Activated CD4-positive, alpha-beta T cell treated with anti-CD3 and anti-CD28 coated beads for 48 hours (primary cell): ENCODE data around the gene ISCU.

Source experiments
- DNase-seq: peaks from one replicate; pipeline ENCODE4 v3.0.0-alpha.2; 2020

Gene ISCU

DNA sequence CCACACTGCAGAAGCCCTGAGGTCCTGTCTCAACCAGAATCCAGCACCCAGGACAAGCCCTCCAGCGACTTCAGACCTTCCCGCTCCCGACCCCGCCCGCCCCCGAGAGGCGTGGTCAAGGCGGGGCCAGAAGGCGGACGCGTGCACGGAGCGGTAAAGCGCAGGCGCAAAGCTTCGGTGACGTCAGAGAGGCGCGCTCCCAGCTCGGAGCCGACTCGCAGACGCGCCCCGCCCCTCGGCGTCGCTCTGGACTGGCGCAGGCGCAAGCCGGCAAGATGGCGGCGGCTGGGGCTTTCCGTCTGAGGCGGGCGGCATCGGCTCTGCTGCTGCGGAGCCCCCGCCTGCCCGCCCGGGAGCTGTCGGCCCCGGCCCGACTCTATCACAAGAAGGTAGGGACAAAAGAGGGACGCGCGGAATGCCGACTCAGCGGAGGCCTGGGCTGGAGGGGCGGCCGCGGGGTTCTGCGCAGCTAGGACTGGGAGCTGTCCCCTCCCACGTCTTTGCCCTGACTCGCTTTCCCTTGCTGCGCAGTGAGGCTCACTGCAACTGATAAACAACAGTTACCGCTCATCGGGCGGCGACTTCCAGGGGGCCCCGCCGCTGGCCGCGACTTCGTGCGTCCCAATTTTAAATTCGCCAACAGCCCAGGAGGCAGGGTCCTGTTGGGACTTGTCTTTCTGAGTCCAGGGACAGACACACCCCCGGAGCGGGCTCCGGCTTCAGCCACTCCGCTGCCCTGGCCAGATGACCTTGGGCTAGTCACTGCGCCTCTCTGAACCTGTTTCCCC lies at the start of gene ISCU:
ISCU (plus strand) TSS at position 249 of the 788 bp plus-strand sequence; CDS start at position 276, 27 bp downstream.
- peak; percentile 99 for DNase-seq

DNA sequence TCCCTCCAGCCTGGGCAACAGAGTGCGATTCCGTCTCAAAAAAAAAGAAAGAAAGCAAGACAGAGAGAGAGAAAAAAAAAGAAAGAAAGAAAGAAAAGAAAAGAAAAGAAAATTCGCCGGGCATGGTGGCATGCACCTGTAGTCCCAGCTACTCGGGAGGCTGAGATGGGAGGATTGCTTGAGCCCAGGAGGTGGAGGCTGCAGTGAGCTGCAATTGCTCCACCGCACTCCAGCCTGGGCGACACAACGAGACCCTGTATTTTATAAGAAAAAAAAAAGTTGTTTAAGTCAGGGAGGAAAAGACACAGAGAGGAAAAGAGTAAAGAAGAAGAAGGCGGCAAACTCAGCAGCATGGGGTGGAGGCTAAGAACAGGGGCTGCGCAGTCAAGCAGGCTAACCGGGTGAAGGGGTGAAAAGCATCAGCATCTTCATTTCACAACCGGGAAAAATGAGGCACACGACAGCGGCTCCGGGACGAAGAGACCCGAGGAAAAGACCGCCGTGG lies 47.9 kb upstream of the ISCU start:
- DNase-seq, result no peak

DNA sequence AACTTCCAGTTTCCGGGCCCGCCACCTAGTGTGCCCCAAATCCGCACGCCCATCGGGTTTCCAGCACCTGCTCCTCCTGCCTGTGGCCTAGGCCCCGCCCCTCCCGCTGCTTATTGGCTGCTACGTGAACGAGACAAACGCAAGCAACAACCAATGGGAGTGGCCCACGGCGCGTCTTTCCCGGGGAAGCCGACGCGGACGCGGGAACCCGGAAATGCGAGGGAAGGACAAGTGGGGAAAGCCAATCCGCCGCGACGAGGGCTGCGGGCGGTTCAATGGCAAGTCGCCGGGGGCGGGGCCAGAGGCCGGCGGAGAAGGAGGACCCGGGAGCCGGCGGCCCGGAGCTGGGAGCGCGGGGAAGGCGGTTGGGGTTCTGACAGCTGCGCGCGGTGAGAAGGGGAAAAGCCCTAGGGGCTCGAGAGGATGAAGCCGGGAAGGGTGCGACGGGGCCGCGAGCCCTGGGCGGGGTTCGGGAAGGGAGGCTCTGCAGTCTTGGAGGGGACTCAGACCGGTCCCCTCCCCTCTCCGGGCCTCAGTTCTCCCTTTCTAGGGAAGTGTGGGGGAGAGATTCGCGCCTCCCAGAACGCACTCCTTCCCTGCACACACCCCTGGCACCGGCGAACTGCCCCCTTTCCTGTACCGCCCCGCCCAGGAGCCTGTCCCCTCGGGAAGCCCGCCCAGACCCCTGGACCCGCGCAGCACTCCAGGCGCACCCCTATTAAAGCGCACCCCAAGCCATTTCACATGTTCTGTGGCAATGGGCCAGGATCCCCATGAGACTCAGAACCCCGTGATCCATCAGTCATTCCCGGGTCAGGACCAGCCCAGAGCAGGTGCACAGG lies 47.2 kb upstream of the ISCU start, which contains the start of gene FICD:
FICD (plus strand) TSS at position 305 of the 842 bp plus-strand sequence. CDS start 1,696 bp downstream, outside the sequence.
- peak; percentile 100 for DNase-seq

GRCh38 chr12:108515916-108516315 lies 46.5 kb upstream of the ISCU start:
- DNase-seq, result peak; percentile 21

GRCh38 chr12:108516511-108517275 lies 45.7 kb upstream of the ISCU start:
- no peak for DNase-seq

DNA sequence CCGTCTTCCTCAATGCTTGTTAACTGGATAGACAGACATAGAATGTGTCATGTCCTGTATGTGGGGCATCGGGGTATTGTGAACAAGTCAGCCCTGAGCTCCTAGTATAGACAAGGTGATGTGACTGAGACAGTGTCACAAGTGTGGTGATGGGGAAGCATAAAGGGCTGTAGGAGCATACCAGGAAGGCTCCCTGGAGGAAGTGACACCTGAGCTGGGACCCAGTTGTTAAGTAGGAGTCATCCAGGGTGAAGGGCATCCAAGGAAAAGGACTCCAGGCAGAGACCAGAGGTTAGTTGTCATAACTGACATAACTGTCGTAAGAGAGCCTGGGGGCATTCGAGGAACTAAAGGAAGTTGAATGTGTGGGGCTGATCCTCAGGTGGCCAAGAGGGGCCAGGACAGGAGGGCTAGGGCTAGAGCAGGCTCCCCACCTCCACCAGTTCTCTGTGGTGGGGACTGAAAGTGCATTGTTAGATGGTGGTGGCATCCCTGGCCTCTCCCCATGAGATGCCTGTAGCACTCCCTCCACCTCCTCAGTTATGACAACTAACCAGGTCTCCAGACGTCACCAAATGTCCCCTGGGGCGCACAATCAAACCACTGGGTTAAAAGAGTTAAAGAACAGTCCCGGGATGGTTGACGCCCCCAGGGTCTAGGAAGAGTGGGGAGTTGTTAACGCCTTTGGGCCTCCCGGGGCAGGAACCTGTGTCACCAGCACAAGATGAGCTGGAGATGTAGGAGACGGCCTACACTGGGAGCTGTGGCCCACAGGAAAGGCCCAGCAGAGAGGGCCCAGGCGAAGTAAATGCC lies 44.9 kb upstream of the ISCU start:
- no peak for DNase-seq

DNA sequence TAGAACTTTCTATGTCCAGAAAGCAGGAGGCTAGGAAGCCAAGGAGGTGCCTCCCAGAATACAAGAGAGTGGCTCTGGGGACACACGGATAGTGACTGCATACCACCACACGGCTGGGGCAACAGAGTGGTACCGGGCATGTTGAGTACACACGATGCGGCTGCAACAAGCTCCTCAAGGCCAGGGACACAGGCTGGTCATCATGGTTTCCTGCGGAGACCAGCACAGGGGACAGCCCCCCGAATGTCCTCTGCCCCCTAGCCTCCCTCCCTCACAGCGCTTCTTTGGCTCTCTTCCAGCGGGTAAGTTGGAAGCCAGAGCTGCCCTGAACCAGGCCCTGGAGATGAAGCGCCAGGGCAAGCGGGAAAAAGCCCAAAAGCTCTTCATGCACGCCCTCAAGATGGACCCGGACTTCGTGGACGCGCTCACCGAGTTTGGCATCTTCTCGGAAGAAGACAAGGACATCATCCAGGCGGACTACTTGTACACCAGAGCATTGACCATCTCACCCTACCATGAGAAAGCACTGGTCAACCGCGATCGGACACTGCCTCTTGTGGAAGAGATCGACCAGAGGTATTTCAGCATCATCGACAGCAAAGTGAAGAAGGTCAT lies 44.2 kb upstream of the ISCU start:
- no peak for DNase-seq

- no peak for DNase-seq
Measured at GRCh38 chr12:108518716-108519496, 43.5 kb upstream of the ISCU start.

GRCh38 chr12:108519558-108519957 lies 42.8 kb upstream of the ISCU start:
- DNase-seq, result peak; percentile 15

DNA sequence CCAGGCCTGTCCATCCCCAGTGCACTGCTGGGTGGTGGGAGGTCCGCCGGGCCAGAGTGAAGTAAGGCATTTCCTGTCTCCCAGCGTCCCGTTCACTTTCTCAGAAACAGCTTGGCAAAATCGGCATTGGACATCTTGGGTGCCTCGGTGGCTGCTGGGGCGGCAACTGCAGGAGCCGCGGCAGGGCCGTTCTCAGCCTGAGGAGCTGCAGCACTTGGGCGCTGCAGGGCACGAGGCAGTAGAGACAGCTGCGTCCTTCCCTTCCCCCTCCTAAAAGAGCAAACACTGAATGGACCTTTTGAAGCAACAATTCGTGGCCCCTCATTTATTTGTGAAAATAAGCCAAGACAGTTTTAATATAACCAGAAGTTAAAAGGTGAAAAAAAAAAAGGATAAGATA lies 39.0 kb upstream of the ISCU start:
- no peak for DNase-seq

GRCh38 chr12:108525681-108526080 lies 36.7 kb upstream of the ISCU start:
- no peak for DNase-seq

DNA sequence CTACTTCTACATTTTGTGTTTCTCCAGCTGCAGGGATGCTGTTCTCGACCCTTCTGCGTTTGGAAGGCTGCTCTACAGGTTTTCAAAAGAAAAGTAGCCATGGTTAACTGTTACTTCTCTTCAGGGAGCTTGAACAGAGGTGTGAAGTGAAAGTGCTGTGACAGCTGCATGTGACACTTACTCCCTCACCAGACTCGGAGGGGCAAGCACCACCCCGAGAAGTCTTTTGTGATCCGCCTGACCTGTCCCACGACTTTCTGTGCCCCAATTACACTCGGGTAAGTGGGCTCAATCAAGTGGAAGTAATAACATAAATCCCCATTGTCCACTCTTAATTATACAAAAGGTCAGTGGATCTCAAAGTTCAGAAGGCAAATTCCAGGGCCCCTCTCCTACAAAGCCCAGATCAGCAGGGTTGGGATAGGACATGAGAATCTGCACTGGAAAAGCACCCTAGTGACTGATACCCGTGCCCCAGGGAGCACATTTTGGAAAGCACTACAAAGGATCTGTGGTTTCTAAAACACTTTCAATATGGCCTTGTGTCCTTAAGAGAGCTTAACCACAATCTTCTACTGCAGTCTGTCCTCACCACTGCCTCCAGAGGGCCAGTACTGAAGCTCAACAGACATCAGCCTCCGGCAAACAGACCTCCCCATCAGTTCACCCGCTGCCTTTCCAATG lies 35.8 kb upstream of the ISCU start:
- DNase-seq, result no peak

- no peak for DNase-seq
Measured at GRCh38 chr12:108527166-108527496, 35.3 kb upstream of the ISCU start.

- no peak for DNase-seq
Measured at GRCh38 chr12:108530161-108530560, 32.2 kb upstream of the ISCU start.

DNA sequence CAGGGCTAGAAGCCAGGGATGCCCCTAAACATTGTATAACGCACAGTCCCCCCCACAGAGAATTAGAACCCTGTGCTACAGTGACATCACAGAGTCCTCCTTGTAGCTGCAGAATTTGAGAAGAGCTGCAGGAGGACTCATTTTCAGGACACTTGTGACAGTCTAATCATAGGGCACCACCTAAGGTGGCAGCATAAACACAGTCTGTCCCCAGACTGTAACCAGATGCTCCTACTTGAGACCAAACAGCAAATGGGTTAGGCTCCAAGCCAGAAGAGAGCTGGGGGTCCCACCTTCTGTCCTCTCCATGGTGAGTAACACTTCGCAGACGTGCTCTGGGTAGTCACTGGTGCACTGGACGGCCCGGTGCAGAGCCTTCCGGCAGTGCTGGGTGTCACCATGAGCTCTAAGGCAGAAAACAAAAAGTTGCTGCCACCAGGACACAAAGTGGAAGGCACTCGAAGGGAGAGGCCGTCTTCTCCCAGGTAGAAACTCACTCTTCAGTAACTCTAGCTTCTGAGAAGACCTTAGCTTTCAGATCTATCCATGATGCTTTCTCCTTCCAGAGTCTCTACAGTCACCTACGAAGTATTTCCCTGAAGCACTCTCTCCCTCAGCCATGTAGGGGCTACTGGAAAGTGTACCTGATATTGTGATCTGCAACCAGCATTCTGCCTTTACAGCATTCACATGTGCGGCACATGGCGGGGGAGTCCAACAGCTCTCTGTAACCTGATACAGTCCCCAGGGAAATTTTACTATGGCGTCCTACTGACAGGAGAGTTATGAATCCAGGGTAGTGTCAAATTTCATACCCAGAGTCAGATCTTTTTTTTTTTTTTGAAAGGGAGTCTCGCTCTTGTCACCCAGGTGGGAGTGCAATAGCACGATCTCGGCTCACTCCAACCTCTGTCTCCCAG lies 30.2 kb upstream of the ISCU start:
- no peak for DNase-seq

DNA sequence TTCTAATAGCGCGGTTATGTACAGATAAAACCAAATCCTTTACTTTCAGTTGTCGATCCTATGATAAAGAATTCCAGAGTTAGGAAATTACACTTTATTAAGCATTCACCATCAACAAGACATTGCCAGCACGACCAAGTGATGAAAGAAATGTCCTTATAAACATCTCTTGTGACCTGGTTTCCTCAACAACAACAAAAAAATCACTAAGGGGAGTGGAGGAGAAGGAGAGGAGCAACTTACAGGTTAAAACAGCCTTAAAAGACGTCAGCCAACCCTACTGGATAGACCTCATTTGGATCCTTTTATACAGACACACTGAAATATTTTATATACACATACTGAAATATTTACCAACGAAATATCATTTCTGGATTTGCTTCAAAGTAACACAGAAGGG lies 24.2 kb upstream of the ISCU start:
- DNase-seq, result no peak

DNA sequence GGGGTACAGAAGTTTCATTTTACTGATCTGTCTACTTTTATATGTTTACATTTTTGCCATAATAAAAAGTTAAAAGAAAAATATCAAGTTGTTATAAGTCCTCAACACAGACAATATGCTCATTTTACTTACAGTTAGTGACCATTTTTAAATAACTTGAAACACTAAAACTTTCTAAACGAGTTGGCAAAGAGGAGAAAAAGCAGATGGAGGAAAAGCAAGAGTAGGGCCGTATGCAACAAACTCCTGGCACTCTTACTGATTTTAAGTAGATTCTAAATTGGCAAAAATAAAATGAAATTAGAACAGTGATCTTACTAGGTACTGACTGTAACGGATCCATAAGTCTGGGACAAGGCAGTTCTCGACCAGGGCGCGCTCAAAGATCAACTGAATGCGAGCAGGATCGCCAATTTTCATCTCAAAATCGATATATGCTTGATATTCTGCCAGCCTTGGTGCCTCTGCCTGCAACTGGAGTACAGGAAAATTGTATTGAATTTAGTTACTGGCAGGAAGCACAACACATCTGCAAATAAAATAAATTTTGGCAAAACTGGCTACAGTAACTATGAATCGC lies 23.7 kb upstream of the ISCU start:
- no peak for DNase-seq

GRCh38 chr12:108542320-108542719 lies 20.1 kb upstream of the ISCU start:
- no peak for DNase-seq

DNA sequence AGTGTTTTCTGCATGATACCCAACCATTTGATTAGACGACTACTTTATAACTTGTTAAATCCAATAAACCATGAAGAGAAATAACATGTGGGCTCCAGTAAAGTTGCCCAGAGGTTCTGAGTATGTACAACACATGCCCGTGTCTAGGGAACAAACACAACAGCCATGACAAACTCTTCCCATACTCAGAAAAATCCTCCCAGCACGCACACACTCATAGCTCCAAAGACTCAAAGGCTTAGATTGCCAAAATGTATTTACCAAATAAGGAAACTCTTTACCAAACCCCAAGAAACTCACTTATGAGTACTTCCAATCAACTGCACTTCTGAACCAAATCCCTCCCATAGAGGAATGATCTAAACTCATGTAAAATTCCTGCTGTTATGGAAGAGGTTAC lies 18.7 kb upstream of the ISCU start:
- DNase-seq, result no peak
